PC-9 (cell line): ENCODE results near the gene SHISAL1.

ENCODE experiments used
- CTCF ChIP-seq: fragments of 200-600 bp; sonication (generic); conservative IDR thresholded peaks from 2 replicates; pipeline ENCODE4 v1.6.1; 2017; ENCODE audit warnings: mixed run types, antibody characterized with exemption, mild to moderate bottlenecking, moderate library complexity
- EZH2 ChIP-seq: fragments of 200-600 bp; sonication (generic); IDR thresholded peaks from 2 replicates; pipeline ENCODE4 v1.8.0; 2017; ENCODE audit warnings: antibody characterized with exemption, low read depth

- TF ChIP-seq EZH2, result no peak
- no peak for TF ChIP-seq CTCF
Measured at GRCh38 chr22:44204739-44205515, 107.8 kb downstream of the SHISAL1 start.
